Erythroblast (primary cell): ENCODE measurements around the gene PDGFD.

Experiments used
- GATA1 ChIP-seq: IDR thresholded peaks from 2 replicates; pipeline ENCODE4 v1.6.1; 2011; ENCODE audit warnings: low read depth, mild to moderate bottlenecking, control low read depth, low read length, moderate library complexity
- POLR2A ChIP-seq: IDR thresholded peaks from 2 replicates; pipeline ENCODE4 v1.6.1; 2011; ENCODE audit warnings: mild to moderate bottlenecking, low read length

DNA sequence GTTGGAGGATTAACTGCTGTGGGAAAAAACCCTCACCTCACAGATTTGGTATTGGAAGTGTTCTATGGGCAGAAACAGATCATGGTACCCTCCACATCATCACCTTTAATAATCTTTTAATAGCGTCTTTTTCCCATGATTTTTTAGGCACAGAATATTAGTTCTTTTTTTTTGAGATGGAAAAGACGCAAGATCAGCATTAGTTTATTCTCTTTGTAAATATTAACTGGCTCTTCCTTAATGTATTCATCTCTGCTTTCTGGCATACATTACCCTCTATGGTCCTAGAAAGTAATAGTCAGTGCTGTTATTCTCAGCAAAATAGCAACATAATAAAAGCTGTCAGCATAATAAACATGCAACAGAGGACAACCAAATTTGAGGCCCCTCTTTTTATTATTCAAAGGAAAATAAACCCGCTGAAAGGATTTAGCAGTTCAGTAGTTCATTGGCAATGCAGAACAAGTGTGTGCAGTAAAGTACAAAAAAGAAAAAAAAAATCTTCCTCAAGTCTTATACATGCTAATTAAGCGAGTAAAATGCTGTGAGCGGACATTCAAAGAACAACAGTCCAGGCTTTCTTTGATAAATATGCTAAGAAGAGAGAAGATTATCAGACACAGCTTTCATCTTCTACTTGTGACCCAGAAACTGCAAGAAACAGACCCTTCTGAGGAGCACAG is 165.0 kb downstream of the PDGFD start:
- TF ChIP-seq POLR2A, result no peak
- no peak for TF ChIP-seq GATA1
